ENCODE measurements around the gene WBP1L.

Gene WBP1L

GRCh38 chr10:102759497-102760210 lies 15.9 kb downstream of the WBP1L start:
- DNase-seq, result no peak

DNA sequence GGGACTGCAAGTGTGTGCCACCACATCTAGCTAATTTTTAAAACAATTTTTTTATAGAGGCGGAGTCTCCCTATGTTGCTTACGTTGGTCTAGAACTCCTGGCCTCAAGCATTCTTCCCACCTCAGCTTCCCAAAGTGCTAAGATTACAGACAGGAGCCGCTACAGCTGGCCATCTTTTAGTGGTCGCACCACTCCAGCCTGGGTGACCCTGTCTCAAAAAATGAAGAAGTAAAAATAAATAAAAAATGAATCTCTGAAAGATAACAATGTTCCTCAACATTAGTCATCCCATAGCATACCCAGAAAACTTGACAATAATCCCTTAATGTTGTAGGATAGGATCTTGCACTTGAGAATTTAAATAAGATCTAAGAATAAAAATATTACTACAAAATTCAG lies 18.2 kb downstream of the WBP1L start:
- DNase-seq, result no peak

DNA sequence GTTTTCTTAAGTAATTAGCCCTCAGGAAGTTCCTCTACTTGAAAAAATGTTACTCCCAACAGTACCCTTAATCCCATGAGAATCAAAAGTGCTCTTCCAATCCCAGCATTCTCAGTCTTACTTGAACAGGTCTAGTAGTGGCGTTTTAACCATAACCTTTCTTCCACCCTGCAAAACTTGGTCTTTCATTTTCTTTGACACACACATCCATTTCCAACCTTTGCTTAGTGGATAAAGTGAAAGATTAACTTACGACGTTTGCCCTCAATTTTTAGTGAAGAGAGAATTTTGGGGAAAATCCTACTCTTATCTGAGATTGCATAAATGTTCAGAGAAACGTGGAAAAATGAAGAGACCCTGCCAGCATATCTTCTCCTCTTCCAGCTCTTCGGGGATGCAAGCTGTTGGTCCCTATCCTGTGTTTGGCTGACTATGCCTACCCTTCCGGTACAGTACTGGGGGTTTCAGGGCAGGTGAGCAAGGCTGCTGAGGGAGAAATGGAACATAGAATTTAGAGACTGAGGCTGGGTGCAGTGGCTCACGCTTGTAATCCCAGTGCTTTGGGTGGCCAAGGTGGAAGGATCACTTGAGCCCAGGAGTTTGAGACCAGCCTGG lies 18.8 kb downstream of the WBP1L start:
- DNase-seq, result no peak

DNA sequence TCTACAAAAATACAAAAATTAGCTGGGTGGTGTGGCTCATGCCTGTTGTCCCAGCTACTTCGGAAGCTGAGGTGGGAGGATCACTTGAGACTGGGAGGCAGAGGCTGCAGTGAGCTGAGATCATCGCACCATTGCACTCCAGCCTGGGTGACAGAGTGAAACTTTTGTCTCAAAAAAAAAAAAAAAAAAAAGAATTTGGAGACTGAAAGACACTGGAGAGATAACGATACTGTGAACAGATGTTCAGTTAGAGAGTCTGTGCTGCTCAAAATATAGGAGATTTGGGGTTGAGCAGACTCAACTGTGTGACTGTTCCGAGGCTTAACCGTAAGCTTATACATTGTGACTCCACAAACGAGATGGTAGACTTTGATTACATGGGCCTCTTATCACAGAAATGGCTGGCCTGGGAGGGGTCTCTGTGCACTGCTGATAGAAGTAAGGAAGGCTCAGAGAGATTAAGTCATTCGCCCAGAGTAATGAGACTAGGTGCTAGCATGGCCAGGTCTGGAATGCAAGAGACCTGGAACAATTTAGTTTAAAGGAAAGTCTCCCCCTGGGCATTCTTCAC lies 19.4 kb downstream of the WBP1L start:
- DNase-seq, result no peak

GRCh38 chr10:102764470-102765161 lies 20.9 kb downstream of the WBP1L start:
- DNase-seq, result no peak

DNA sequence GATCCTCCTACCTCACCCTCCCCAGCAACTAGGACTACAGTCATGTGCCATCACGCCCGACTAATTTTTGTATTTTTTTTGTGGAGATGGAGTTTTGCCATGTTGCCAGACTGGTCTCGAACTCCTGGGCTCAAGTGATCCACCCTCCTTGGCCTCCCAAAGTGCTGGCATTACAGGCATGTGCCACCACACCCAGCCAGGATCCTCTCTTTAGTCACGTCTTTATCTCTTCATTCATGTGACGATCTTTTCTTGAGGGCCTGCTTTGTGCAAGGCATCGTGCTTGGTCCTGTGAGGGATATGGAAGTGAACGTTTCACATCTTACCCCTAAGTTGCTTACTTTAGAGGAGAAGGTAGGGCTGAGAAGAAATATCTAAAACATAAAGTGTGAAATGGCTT lies 21.6 kb downstream of the WBP1L start:
- no peak for DNase-seq

DNA sequence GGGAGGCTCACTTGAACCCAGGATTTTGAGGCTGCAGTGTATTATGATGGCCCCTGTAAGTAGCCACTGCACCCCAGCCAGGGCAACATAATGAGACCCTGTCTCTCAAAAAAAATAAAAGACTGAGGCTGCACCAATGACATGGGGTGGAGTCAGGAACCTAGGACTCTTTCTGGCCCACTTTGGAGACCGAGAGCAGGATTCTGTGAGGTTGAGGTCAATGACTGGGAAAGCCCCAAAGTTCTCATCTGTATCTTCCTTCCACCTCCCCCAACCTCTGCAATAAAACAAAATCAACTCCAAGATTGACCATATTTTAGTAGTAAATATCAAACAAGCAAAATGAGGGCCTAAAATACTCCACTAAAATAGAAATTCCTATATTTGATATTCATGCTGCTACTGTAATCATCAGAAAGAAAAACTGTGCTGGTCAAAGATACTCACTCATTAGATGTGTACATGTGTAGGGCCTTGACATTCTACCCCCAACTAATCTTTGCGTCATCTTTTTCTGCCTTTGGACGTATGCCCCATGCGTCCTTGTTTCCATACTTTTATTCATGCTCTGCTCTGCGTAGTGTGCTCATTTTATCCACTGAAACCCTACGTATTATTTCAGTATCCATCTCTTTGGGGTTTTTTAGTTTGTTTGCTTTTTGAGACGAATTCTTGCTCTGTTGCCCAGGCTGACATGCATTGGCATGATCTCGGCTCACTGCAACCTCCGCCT lies 23.8 kb downstream of the WBP1L start:
- no peak for DNase-seq

GRCh38 chr10:102769375-102770107 lies 25.8 kb downstream of the WBP1L start:
- no peak for DNase-seq

DNA sequence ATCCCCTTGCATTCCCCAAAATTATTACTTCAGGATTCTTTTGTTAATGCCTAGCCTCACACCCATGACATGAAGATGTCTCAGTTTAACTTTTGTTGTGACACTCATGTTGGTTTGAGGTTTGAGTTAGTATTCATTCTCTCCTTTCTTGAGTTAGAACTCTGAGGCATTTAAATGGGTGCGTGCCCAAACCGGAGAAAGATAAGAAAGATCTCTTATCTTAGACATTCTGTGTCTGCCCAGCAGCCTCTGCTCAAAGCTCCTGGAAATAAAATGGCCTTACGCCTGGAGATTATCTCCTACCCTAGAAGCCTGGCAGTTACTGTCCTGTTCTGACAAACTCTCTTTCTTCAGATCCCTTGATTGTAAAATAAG lies 26.3 kb downstream of the WBP1L start:
- DNase-seq, result no peak

GRCh38 chr10:102770792-102771191 lies 27.0 kb downstream of the WBP1L start:
- no peak for DNase-seq

DNA sequence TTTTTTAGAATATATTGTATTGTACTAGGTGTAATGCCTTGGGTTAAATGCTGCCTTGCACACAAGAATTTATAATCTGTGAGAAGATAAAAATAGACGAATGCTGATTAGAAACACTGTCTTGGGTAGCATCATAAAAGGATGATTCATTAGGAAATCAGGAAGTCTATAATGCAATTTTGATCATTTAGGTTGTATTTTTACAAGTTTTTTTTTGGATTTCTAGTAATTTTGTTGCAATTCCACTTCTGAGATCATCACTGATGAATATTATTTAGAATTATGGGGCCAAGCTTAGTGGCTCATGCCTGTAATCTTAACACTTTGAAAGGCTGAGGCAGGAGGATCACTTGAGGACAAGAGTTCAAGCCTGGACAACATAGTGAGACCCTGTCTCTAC lies 29.6 kb downstream of the WBP1L start:
- DNase-seq, result no peak

DNA sequence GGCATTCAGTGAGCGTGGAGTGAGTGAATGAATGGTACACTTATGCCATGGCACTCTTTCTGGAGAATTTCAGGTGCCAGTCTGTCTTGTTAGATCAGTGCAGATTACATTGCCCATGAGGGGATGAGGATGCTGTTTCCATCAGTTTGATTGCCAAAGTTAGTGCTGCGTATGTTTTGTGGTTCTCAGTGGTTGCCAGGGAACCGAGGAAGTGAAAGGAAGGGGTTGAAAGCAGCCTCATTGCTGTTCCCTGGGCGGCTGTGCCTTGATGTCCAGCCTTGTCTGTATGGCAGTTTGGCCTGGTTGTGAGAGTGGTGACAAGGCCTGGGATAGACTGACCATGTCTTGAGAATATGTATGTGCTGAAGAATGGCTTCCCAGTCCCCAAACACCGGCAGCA lies 30.2 kb downstream of the WBP1L start:
- DNase-seq, result no peak

DNA sequence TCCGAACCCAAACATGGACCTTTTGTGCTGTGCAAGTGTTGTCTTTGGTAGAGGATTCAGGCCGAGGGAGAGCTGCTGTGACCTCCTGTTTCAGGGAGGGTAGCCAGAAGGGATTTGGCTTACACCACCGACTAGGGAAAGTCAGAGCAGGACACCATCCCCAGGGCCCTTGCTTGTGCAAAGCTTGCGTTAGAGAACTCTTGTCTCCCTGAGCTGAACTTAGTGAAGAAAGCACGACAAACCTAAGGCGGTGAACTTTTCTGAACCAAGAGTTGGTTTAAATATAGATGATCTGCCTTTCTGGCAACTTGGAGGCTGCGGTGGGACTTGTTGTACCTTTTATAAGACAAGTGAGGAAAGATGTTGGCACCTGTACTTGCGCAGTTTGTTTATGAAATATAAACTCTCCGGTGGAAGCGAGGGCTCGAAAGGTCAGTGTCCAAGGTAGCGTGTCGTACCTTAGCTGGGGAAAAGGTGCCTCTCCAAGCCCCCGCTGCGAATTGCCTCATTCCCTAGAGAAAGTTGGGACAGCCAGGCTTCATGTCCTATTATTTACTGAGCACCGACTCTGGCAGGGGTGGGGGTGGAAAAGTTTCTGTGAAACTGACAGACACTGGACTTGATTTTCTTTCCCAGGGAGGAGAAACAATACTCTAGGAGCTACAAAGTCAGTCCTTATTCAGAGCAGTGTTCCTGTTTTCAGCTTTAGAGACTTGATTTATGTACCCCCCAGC lies 31.6 kb downstream of the WBP1L start:
- no peak for DNase-seq

GRCh38 chr10:102775935-102776669 lies 32.4 kb downstream of the WBP1L start:
- no peak for DNase-seq

- no peak for DNase-seq
These were observed 33.2 kb downstream of the WBP1L start for GRCh38 chr10:102776779-102777456.

GRCh38 chr10:102777711-102778453 lies 34.1 kb downstream of the WBP1L start:
- DNase-seq, result no peak

- DNase-seq, result no peak
These were observed 35.0 kb downstream of the WBP1L start for GRCh38 chr10:102778781-102779180.

GRCh38 chr10:102779680-102780526 lies 36.2 kb downstream of the WBP1L start:
- no peak for DNase-seq

- no peak for DNase-seq
These were observed 36.7 kb downstream of the WBP1L start for GRCh38 chr10:102780527-102780808.

All from activated T-cell treated with anti-CD3 and anti-CD28 coated beads for 4 hours (primary cell).